ENCODE measurements around the gene PDLIM7.

The PDLIM7 gene

DNA sequence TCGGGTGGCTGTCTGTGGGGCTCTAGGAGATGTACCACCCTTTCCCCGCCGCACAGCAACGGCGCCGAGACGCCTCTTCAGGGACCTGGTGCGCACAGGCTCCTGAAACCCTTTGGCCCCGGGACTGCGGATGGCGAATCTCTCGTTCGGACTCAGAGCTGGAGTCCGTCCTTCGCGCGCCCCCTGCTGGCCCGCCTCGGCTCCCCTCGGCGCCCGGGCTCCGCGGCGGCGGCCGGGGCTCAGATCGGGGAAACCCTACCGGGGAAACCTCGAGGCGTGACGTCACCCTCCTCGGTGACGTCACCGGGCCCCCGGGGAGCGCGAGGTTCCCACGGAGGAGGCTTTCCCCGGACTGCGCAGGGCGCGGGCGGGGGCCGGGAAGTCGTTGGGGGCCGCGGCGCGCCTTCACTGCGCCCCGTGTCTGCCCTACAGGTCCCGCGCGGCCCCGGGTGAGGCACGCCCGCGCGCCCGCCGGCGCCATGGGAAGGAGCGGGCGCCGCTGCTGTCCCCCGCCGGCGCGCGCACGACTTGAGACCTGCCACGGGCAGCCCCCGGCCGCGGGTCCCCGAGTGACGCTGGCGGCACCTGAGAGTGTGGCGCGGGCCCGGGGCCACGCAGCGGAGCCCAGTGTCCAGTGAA is 42.9 kb downstream of the PDLIM7 start:
- DNase-seq, result peak; percentile 68

- DNase-seq, result peak; percentile 63
Observed at GRCh38 chr5:177453852-177454396, 43.5 kb downstream of the PDLIM7 start.

DNA sequence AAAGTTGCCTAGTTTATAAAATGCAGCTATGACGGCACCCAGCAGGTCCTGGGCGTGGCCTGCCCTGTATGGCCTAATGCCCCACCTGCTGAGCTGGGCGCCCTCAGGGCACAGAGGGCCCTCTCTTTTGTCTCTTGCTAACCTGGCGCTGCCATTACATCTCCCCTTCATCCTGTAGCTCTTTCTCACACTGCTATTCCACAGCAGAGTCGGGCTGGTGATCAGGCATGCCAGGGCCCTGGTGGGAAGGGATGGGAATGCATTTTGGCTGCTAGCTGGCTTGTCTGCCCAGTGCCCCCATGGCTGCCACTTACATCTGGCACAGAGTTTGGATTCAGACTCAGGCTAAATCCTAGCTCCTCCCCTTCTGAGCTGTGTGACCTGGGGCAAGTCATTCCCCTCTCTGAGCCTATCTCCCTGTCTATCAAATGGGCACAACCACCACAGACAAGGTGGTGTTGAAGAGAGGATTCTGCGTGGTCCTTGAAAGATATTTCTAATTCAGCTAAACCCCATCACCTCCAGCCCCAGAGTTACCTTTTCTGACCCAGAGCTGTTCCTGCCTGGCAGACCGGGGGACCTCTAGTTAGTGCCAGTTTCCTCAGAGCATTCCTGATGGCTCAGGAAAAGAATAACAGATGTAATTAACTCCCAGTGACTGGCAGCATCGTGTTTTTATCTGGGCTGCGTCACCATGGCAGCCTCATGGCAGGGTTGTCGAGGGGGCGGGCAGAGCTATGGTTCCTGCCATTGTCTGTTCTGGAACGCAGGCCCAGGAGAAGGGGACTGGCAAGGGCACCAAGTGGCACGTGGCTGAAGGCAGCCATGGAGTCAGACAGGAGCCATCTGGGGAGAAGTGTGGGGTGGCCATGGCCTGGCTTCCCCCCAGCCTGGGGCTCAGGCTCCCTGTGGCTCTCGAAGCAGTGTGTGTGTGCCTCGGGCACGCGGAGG is 44.4 kb downstream of the PDLIM7 start:
- no peak for DNase-seq

DNA sequence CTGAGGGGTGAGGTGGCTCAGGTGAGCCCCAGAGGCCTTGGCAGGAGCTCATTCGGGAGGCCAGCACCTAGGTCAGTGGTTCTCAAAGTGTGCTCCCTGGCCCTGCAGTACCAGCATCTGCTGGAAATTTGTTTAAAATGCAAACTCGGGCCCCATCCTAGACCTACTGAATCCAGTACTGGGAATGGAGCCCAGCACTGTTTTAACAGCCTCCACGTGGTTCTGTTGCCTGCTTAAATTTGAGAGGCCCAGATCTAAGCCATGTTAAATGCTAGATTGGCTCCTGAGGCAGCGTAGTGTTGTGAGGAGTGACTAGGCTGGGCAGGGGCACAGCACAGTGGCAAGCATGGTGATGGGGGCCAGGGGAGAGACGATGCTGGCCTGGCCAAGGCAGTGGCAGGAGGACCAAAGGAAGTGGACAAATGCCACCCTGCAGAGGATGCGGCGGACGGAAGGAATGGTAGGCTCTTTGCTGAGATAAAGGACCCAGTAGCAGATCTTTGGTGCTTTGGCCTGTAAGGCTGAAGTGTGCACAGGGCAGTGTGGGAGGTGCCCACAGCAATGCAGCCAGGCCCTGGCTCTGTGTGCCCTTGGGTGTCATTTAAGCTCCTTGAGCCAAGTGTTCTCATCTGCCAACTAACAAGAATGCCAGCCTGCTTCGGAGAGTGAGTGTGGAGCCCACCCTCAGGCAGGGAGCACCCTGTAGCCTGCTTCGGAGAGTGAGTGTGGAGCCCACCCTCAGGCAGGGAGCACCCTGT is 46.6 kb downstream of the PDLIM7 start:
- no peak for DNase-seq

DNA sequence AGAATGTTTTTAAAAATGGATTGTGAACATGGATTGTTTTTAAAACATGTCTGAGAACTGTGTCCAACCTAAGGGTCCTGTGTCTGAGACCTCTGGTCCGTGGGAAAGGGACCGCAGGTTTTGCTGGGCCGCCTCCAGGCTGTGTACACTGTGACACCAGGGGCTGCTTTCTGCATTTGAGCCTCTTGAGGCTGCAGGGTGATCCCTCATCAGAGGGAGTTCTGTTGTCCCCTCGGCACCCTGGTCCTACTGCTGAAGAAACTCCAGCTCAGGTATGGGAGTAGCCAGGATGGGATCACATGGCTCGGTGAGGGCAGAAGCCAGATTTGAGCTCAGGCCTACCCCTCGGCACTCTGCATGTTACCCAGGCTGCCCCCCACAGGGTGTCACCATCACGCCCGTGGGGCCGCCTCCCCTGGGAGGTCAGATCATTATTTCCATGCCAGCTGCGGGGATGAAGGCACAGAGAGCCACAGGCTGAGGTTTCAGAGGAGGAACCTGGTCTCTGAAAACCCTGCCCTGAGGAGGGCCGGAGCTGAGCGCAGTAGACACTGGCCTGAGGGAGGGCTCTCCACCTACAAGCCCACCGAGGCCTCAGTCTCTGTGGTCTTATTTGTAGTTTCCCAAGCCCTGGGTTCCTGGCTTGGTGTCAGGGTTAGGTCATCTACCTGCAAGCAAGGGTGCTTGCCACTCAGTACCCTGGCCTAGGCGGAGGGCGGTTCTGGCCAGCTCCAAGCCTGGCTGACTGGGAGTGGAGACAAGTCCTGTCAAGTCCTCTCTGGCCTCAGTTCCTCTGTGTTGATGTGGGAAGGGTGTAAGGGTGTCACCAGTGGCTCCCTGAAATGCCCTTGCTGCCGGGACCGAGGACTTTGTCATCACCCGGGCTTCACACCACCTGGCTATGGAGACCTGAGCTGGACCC is 48.0 kb downstream of the PDLIM7 start:
- DNase-seq, result no peak

DNA sequence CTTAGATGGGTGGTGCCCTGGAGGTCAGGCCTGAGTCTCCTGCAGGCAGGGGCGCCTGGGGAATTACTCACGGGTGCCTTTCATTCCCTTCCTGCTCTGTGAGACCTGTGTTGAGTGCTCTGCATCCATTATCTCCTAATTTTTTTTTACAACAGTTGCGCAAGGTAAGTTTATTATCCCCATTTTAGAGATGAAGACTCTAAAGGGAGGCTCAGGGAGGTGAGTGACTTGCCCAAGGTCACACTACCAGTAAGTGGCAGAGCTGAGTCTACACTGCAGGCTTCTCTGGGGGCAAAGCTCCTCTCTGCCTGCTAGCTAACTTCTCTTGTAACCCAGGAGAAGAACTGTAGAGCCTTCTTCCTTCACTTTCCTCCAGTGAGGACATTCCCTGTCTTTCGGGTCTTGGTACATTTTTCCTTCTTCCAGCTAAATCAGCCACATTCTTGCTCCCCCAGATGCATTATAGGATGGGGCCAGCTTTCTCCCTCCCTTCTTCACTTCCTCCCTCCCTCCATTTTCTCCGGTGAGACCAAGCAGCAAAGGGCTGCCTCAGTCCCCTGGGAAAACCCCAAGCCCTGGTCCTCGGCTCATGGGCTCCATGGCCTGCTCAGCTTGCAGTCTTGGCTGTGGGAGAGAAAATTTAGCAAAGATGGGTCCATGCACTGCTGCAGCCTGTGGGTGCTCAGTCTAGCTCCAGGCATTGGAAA is 49.0 kb downstream of the PDLIM7 start:
- DNase-seq, result no peak

DNA sequence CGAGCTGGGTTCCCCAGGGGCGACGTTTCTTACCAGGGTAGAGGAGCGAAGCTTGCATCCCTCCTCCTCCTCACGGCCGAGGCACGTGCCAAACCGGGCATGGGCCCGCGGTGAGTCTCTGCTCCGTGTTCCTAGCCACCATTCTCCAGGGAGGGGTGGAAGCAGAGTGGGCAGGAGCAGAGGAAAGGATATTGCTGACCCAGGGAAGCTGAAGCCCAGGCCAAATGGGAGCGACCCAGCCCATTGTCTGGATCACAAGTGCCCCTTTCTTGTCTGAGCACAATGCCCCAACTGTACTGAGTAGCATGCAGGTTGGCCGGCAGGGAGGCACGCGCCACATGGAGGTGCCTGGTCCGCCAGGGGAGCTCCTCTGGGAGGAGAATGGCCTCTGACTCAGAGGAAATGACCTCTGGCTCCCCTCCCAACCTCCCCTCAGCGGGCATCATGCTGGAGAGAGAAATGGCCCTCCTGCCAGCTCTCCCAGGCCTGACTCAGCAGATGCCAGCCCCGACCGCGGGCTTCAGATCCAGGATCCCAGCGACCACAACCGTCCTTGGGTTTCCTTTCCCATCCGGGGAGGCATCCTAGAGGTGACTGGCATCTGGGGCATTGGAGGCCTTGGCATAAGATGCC is 49.7 kb downstream of the PDLIM7 start:
- no peak for DNase-seq

- peak; percentile 25 for DNase-seq
Observed at GRCh38 chr5:177447066-177447610, 50.3 kb downstream of the PDLIM7 start.

- peak; percentile 31 for DNase-seq
Observed at GRCh38 chr5:177446200-177447065, 51.0 kb downstream of the PDLIM7 start, which contains the start of gene PRR7. Gene PRR7 (plus strand): TSS chr5:177446814. CDS start chr5:177455068, 8,254 bp downstream.

DNA sequence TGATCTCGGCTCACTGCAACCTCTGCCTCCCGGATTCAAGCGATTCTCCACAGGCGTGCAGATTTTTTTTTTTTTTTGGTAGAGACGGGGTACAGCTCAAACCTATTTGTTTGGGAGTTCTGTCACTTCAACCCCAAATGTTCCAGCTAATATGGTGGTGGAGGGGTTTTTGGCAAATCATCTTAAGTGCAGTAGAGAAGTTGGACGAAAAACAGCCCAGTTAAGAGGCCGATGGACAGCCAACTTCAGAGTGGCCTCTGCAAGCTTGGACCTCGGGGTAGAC is 51.5 kb downstream of the PDLIM7 start:
- DNase-seq, result no peak

- no peak for DNase-seq
Observed at GRCh38 chr5:177445052-177445916, 52.1 kb downstream of the PDLIM7 start.

DNA sequence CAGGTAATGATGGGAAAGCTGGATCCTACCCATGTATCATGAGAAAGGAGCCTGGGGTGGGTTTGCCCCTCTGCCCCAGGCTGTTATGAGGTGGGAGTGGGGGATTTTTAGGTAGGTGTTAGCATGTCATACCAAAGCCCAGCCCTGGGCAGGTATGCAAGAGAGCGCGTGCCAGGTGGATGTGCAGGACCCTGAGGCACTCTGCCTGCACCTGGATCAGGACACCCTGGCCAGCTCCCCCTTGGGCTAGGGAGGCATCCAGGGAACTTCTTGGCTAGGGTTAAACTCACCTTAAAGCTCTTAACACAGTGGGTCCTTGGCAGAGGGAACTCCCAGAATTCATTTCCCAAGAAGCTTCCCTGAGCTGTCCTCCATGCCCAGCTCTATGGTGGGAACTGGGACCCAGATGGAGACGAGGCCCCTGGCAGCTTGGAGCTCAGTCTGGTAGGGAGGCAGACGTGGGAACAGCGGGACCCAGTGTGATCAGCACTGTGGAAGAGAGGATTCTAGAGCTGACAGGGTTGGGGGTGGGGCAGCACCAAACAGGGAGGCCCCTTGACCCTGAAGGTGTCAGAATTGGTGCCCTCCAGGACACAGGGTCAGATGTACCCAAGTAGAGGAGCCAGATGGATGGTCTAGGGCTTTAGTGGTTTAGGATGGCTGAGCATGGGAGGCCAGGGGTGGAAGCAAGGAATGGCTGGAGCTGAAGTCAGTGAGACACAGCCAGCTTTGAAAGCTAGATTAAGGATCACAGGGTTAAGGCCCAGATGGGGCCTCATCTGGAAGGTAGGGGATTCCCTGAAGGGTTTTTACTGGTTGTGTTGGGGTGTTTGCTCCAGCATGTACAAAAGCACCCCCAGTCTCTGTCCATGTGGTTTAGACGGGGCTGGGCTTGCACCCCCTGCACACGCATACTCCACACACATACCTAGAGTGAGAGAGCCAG is 53.0 kb downstream of the PDLIM7 start:
- no peak for DNase-seq

DNA sequence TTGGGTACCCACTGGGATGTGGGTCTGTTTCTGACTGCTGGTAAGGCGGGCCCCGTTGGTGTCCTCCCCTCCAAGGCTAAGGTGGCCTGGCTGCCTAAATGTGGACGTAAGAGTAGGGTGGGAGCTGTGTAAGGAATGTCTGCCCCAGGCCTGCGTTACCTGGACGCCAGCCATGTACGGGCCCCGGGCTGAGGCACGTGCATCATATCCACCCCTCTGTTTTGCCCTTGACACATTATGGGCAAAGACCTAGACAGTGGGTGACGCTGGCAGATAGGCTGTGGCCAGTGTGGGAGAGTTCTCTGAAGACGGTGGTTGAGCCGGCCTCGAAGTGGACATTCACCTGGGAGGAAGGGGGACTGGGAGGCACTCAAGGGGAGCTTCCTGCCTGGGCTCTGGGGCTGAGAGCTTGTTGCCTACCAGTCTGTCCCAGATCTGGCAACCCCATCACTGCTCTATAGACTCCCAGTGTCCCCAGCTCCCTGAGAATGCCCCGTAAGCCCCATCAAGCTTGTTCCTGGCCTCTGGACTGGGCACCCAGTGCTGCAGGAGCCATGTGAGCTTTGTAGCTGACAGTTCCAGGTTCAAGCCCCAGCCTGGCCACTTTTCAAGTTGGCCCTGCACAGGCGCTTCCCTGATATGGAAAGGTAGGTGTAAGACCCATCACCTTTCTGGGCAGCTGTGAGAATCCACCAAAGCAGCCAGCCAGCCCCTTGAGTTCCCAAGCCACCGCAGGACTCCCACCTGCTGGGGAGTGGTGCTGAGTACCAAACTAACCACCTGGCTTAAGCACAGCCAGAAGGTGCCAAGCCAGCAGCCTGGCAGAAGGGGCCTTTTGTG is 54.0 kb downstream of the PDLIM7 start:
- DNase-seq, result no peak

DNA sequence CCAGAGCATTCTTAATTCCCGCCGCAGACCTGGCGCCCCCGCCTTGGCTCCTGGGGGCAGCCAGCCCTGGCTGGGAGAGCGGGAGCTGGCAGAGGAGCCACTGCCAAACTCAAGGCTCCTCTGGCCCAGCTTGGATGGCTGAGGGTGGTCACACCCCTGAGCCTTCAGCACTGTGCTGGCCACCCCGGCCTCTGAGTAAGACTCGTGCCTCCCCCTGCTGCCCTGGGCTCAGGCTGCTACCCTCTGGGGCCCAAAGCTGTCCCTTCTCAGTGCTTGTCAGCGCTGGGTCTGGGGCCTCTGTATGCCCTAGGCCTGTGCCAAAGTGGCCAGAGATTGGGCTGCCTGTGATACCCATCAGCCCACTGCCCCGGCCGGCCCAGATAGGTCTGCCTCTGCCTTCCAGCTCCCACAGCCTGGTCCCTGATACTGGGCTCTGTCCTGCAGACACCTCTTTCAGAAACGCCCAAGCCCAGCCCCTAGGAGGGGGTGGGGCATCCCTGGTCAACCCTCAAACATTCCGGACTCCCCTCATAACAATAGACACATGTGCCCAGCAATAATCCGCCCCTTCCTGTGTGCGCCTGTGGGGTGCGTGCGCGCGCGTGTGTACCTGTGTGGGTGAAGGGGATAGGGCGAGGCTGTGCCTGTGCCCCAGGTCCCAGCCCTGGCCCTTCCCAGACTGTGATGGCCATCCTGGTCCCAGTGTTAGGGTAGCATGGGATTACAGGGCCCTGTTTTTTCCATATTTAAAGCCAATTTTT is 55.2 kb downstream of the PDLIM7 start:
- DNase-seq, result no peak

- DNase-seq, result no peak
Observed at GRCh38 chr5:177440990-177441780, 56.2 kb downstream of the PDLIM7 start.
